NB4 (cell line): ENCODE measurements around the gene SUPV3L1.

ENCODE experiments used
- MYC ChIP-seq: IDR thresholded peaks from 2 replicates; pipeline ENCODE4 v1.6.1; 2011; ENCODE audit warnings: low read depth, low read length
- POLR2A ChIP-seq: IDR thresholded peaks from 2 replicates; pipeline ENCODE4 v1.6.1; 2011; ENCODE audit warnings: mild to moderate bottlenecking; ENCODE audit not compliant: insufficient read length; ENCODE audit errors: extremely low read depth
- TF ChIP-seq, protein P1 (sequence below): IDR thresholded peaks from one replicate; pipeline ENCODE4 v1.5.1; 2012; ENCODE audit warnings: low read depth, low read length

DNA sequence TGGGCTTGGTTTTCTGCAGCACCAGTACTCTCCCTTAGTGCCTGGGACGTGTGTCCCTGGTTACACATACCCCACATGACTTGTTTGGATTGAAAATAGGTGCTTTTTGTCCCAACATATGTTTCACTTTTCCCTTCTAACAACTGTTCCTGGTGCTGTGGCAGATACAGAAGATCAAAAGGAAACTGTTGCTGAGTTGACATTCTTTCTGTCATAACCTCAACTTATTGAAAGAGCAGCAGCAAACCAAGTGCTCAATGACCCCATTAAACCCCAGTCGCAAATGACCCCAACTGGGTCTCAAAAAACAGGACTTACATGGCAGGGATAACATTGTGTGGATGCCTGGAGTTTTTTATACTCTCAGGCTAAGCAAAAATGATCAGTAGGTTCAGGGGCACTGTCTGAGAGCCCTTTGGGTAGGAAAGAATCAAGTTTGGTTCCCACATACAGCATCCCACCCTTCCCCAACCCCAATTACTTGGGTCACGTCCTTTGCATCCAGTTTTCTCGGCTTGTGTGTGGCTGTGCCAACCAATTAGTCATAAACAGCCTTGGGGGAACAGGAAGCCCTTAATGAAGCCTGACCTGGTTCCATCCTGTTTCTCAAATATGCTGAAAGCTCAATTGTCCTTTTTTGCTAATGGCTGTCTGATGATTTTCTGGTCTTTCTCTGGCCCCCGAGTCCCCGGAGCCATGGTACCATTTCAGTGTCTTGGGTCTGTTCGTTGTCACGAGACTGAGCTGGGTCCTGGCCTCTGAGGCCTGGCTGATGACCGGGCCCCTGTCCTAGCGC is 45.0 kb downstream of the SUPV3L1 start:
- TF ChIP-seq POLR2A (no peak), MYC (no peak)
- TF ChIP-seq, protein P1, sequence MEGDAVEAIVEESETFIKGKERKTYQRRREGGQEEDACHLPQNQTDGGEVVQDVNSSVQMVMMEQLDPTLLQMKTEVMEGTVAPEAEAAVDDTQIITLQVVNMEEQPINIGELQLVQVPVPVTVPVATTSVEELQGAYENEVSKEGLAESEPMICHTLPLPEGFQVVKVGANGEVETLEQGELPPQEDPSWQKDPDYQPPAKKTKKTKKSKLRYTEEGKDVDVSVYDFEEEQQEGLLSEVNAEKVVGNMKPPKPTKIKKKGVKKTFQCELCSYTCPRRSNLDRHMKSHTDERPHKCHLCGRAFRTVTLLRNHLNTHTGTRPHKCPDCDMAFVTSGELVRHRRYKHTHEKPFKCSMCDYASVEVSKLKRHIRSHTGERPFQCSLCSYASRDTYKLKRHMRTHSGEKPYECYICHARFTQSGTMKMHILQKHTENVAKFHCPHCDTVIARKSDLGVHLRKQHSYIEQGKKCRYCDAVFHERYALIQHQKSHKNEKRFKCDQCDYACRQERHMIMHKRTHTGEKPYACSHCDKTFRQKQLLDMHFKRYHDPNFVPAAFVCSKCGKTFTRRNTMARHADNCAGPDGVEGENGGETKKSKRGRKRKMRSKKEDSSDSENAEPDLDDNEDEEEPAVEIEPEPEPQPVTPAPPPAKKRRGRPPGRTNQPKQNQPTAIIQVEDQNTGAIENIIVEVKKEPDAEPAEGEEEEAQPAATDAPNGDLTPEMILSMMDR = no peak
